ENCODE data around the gene CCNL2. TPM values are rescaled to one million over a fixed set of nuclear protein-coding genes. Genes with fewer than 3 reads are reported as not detected.

Gene CCNL2
- polyA plus RNA-seq, 1 donor from 2014 or later: 39.8 TPM

- Mint-ChIP-seq H3K4me1 (peaks cover 15 to 28% (median 24%) of the 10 kb centered on the region in 3 donors), H3K9me3 (no peaks in the 10 kb centered on the region), H3K27ac (peak overlapping the region in 1 of 3 donors; percentile 99), H3K4me3 (peak overlapping the region; percentile 46 to 99 (median 69)), H3K27me3 (no peaks in the 10 kb centered on the region), H3K36me3 (peaks cover 8% of the 10 kb centered on the region)
These were observed 3.2 kb upstream of the CCNL2 start for GRCh38 chr1:1402072-1402900.

DNA sequence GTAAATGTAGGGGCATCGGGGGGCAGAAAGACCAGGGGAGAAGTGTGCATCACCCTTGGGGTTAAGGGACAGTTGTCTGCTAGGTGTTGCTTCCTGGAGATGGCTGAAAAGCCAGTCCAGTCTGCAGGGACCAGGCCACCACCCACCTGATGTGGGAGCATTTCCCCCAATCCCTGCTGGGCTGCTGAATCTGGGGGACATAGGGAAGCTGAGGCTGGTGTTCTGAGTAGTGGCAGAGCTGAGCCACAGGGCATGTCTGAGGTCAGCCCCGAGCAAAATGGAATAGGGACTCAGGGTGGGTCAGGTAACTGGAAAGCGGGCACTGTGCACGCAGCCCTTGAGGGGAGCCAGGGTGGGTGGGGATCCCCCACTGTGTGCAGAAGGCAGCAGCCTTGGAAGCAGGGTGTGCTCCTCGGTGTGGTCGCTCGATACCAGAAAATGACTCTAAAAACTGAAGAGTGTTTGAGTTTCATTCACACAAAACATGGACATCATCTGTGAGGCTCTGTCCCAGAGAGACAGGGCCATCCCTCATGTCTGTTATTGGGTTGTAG is 2.4 kb upstream of the CCNL2 start:
- Mint-ChIP-seq H3K9me3 (no peaks in the 10 kb centered on the region), H3K27ac (peak overlapping the region; percentile 23 to 99 (median 82)), H3K4me1 (peaks cover 15 to 28% (median 21%) of the 10 kb centered on the region in 3 donors), H3K36me3 (peaks cover 8% of the 10 kb centered on the region), H3K27me3 (no peaks in the 10 kb centered on the region), H3K4me3 (peak overlapping the region in 3 of 4 donors; percentile 46 to 99 (median 87))

- H3K9me3 Mint-ChIP-seq: no peaks in the 10 kb centered on the region
- no peaks in the 10 kb centered on the region for H3K27me3 Mint-ChIP-seq
- peaks cover 15 to 24% (median 18%) of the 10 kb centered on the region in 3 donors for H3K4me1 Mint-ChIP-seq
- peaks cover 8% of the 10 kb centered on the region for H3K36me3 Mint-ChIP-seq
- H3K4me3 Mint-ChIP-seq: peak overlapping the region; percentile 89 to 99 (median 94)
- peak overlapping the region; percentile 91 to 99 (median 95) for H3K27ac Mint-ChIP-seq
These were observed 1.7 kb upstream of the CCNL2 start for GRCh38 chr1:1400576-1401456.

DNA sequence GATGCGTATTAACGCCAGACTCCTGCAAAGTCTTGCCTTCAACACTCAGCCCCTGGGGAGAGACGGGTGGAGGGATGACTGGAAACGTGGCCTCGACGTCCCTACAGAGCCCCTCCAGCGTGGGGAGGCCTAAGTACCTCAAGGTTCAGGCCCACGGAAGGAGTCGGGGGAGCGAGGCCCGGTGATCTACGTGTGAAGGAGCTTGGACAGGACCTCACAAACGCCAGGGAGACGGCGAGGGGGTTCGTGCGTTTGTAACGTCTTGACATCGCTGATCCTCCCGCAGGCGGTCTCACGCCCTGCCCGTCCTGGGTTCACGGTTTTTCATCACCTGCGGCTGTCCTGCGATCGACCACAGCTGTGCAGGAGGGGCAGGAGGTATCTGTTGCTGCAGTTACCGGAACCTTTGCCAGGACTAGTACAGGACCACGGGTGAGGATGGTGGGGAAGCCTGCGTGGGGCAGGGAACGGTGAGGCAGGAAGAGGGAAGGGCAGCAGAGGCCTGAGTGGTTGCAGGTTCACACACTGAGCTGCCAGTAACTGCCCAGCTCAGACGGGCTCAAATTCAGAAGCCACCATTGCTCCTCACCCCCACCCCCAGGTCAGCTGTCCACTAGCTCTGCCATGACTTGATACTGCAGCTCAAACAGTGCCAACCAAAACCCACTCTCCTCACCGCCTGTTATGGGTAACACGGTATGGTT is 889 bp upstream of the CCNL2 start:
- Mint-ChIP-seq H3K4me1 (peaks cover 23 to 29% (median 23%) of the 10 kb centered on the region in 3 donors), H3K9me3 (no peaks in the 10 kb centered on the region), H3K27ac (peak overlapping the region; percentile 91 to 99 (median 95)), H3K36me3 (peaks cover 12% of the 10 kb centered on the region), H3K4me3 (peak overlapping the region; percentile 89 to 99 (median 94)), H3K27me3 (no peaks in the 10 kb centered on the region)

GRCh38 chr1:1398677-1399186 is 403 bp downstream of the CCNL2 start:
- no peaks in the 10 kb centered on the region for H3K9me3 Mint-ChIP-seq
- peak overlapping the region; percentile 89 to 99 (median 95) for H3K4me3 Mint-ChIP-seq
- H3K27ac Mint-ChIP-seq: peak overlapping the region; percentile 67 to 99 (median 84)
- H3K36me3 Mint-ChIP-seq: peaks cover 11% of the 10 kb centered on the region
- no peaks in the 10 kb centered on the region for H3K27me3 Mint-ChIP-seq
- H3K4me1 Mint-ChIP-seq: peaks cover 22 to 27% (median 24%) of the 10 kb centered on the region in 3 donors

DNA sequence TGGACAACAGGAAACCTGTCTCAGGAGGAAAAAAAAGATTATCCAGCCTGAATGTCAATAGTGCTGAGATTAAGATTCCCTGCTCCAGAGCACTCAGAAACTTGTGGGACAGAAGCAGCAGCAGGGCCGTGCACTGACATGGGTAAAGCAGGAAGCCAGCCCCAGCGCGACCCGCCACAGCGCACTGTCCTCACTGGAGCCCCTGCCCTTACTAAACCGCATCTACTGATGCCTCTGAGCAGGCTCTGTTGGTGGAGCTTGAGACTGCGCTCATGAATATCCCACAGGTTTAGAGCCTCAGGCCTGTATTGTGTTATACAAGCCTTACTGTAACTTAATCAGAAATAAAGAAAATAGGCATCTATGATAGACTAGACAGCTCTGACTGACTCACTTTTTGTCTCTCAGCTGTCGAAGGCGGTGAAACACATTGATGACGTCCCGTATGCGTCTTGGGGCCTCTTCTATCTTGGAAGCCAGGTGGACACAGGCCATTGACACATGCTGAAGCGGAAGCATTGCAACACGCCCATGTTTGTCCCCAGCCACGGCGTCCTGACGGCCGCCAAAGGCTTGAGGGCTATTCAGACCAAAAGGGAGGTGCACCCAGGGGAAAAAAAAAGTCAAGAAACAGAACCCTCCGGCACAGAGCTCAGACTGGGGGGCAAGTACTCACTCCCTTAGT is 1.2 kb downstream of the CCNL2 start:
- Mint-ChIP-seq H3K9me3 (no peaks in the 10 kb centered on the region), H3K4me1 (peaks cover 16 to 25% (median 24%) of the 10 kb centered on the region in 3 donors), H3K27ac (peak overlapping the region; percentile 67 to 86 (median 84)), H3K36me3 (peaks cover 7% of the 10 kb centered on the region), H3K27me3 (no peaks in the 10 kb centered on the region), H3K4me3 (peak overlapping the region; percentile 89 to 97 (median 95))

DNA sequence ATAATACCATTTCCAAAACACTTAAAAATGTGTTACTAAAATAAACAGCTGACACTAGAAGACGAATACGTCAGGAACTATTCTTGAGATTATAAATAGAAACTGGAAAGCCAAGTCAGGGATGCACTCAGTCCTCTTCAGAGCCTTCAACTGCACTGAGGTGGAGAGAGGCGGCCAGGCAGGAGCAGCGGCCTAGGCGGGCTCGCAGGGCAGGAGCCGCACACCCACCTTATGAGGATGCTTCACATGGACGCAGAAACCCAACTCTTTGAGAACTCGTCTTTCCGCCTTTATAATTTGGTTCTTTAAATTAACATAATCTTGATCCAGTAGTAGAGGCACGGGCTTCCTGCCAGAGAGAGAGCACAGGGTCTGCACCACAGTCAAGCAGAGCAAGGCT is 4.0 kb downstream of the CCNL2 start:
- Mint-ChIP-seq H3K9me3 (no peaks in the 10 kb centered on the region), H3K4me3 (peak overlapping the region in 2 of 4 donors; percentile 14 to 85), H3K4me1 (peaks cover 14 to 24% (median 16%) of the 10 kb centered on the region in 3 donors), H3K27me3 (no peaks in the 10 kb centered on the region), H3K27ac (peak overlapping the region in 2 of 3 donors; percentile 5 to 33), H3K36me3 (peaks cover 4% of the 10 kb centered on the region)

GRCh38 chr1:1394116-1394515 is 5.0 kb downstream of the CCNL2 start:
- Mint-ChIP-seq H3K4me3 (no peak overlapping the region), H3K27ac (no peak overlapping the region), H3K9me3 (no peaks in the 10 kb centered on the region)

GRCh38 chr1:1393428-1393827 is 5.7 kb downstream of the CCNL2 start:
- H3K4me1 Mint-ChIP-seq: peaks cover 12 to 17% (median 16%) of the 10 kb centered on the region in 3 donors
- H3K36me3 Mint-ChIP-seq: peaks cover 8% of the 10 kb centered on the region
- no peaks in the 10 kb centered on the region for H3K9me3 Mint-ChIP-seq
- H3K27ac Mint-ChIP-seq: no peak overlapping the region
- peak overlapping the region in 1 of 4 donors; percentile 23 for H3K4me3 Mint-ChIP-seq
- H3K27me3 Mint-ChIP-seq: no peaks in the 10 kb centered on the region

More at GRCh38 chr1:1394116-1394515, 5.0 kb downstream of the CCNL2 start:
- Mint-ChIP-seq H3K36me3 (peaks cover 7% of the 10 kb centered on the region), H3K27me3 (no peaks in the 10 kb centered on the region), H3K4me1 (peaks cover 12 to 18% (median 16%) of the 10 kb centered on the region in 3 donors)

- peaks cover 8 to 13% (median 12%) of the 10 kb centered on the region in 3 donors for H3K4me1 Mint-ChIP-seq
- peak overlapping the region in 1 of 4 donors; percentile 58 for H3K4me3 Mint-ChIP-seq
- no peaks in the 10 kb centered on the region for H3K27me3 Mint-ChIP-seq
- peaks cover 8% of the 10 kb centered on the region for H3K36me3 Mint-ChIP-seq
- no peaks in the 10 kb centered on the region for H3K9me3 Mint-ChIP-seq
- no peak overlapping the region for H3K27ac Mint-ChIP-seq
These were observed 6.1 kb downstream of the CCNL2 start for GRCh38 chr1:1393014-1393413.

DNA sequence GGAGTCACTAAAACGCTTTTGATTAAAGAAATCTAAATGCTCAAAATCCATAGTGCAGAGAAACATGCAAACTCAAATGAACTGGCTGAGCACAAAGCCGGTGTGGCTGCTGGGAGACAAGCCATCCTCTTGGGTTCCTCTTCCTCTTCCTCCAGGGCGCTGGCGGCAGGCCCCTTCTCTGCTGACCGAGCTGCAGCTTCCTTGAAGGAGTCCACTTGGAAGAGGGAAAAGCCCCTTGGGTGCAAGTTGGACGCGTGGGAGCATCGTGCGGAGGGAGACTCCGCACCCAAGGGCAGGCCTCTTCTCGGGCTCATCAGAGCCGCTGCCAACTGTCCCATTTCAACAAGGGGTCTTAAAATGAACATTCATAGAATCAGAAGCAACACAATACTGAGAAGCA is 7.9 kb downstream of the CCNL2 start:
- H3K36me3 Mint-ChIP-seq: peaks cover 11% of the 10 kb centered on the region
- H3K4me1 Mint-ChIP-seq: peaks cover 5 to 8% (median 7%) of the 10 kb centered on the region in 3 donors
- H3K4me3 Mint-ChIP-seq: peak overlapping the region in 1 of 4 donors; percentile 50
- H3K27ac Mint-ChIP-seq: no peak overlapping the region
- H3K27me3 Mint-ChIP-seq: no peaks in the 10 kb centered on the region
- no peaks in the 10 kb centered on the region for H3K9me3 Mint-ChIP-seq

DNA sequence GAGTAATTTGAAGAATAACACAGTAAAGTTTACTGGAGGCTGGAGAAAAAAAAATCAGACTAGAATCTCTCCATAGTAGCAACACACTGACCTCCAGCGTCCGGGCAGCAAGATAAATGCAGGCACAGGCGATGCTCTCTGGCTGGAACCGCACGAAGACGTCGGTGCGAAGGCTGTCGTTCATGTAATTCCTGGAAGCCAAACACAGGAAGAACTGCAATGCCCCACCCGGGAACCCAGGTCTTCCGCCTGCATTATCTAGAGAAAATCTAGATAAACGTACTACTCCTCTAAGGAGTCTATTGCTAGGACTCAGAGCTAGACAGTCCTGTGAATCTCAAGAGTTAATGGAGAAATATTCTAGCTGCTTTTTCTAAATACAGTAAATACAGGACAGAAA is 8.5 kb downstream of the CCNL2 start:
- H3K9me3 Mint-ChIP-seq: no peaks in the 10 kb centered on the region
- H3K27me3 Mint-ChIP-seq: no peaks in the 10 kb centered on the region
- peaks cover 11% of the 10 kb centered on the region for H3K36me3 Mint-ChIP-seq
- peak overlapping the region in 1 of 4 donors; percentile 50 for H3K4me3 Mint-ChIP-seq
- H3K27ac Mint-ChIP-seq: no peak overlapping the region
- peaks cover 4 to 7% (median 5%) of the 10 kb centered on the region in 3 donors for H3K4me1 Mint-ChIP-seq

GRCh38 chr1:1388078-1388472 is 11.1 kb downstream of the CCNL2 start:
- Mint-ChIP-seq H3K4me1 (peaks cover 0 to 2% (median 0%) of the 10 kb centered on the region in 3 donors), H3K36me3 (peaks cover 6% of the 10 kb centered on the region), H3K27me3 (no peaks in the 10 kb centered on the region), H3K4me3 (no peak overlapping the region), H3K27ac (no peak overlapping the region), H3K9me3 (no peaks in the 10 kb centered on the region)
